Epithelial cell of proximal tubule (primary cell): ENCODE results near the gene ARHGAP26. TPM values are rescaled to one million over a fixed set of nuclear protein-coding genes. Genes with fewer than 3 reads are reported as not detected.

Source experiments
- DNase-seq: peaks from one replicate; pipeline ENCODE4 v3.0.0-alpha.2; 2011; ENCODE audit warnings: low read depth
- H3K4me3 ChIP-seq: 2 replicates; pipeline ENCODE4 v1.5.1; 2011; ENCODE audit warnings: low read depth, mild to moderate bottlenecking, low read length
- total RNA-seq: library from RNA; depleted of rRNA; stranded (reverse); fragments of >200 nt; gene quantifications from 2 replicates; pipeline ENCODE4 v1.2.3, GENCODE V29; 2015
- TF ChIP-seq, protein P1 (sequence below): conservative IDR thresholded peaks from 2 replicates; pipeline ENCODE4 v1.5.1; 2012; ENCODE audit warnings: low read depth, mild to moderate bottlenecking, low read length

The ARHGAP26 gene
- total RNA-seq, 1 donor from 2014 or later: 7.0 TPM

DNA sequence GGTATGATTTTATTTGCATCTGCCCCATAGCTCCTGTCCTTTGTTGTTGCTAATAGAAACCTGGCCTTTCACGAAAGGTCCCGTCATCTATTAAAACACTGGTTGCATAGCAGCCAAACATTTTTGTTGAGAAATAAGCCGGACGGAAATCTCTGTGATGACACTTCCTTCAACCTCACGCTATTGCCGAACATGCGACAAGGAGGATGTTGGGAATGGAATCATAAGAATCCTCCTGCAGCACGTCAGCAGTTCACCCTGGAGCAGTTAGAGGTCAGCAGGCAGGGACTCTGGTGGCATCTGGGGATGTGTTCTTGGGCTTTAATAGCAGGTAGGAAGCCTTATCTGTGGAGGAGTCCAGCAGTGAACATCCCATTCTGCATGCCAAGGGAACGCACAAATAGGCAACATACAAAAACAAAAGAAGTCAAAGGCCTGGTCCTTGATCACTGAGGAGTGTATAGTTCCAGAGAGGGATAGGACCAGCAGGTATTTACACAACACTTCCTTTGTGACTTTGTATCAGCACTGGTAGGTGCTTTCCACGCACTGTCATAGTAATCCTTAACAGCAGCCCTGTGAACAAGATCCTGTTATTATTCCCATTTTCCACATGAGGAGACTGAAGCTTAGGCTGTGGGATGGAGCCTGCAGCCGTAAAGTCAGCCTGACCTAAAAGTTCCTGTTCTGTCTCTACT is 33.4 kb downstream of the ARHGAP26 start:
- no peak overlapping the region for H3K4me3 ChIP-seq
- TF ChIP-seq, protein P1, sequence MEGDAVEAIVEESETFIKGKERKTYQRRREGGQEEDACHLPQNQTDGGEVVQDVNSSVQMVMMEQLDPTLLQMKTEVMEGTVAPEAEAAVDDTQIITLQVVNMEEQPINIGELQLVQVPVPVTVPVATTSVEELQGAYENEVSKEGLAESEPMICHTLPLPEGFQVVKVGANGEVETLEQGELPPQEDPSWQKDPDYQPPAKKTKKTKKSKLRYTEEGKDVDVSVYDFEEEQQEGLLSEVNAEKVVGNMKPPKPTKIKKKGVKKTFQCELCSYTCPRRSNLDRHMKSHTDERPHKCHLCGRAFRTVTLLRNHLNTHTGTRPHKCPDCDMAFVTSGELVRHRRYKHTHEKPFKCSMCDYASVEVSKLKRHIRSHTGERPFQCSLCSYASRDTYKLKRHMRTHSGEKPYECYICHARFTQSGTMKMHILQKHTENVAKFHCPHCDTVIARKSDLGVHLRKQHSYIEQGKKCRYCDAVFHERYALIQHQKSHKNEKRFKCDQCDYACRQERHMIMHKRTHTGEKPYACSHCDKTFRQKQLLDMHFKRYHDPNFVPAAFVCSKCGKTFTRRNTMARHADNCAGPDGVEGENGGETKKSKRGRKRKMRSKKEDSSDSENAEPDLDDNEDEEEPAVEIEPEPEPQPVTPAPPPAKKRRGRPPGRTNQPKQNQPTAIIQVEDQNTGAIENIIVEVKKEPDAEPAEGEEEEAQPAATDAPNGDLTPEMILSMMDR: no peak
- DNase-seq: no peak

DNA sequence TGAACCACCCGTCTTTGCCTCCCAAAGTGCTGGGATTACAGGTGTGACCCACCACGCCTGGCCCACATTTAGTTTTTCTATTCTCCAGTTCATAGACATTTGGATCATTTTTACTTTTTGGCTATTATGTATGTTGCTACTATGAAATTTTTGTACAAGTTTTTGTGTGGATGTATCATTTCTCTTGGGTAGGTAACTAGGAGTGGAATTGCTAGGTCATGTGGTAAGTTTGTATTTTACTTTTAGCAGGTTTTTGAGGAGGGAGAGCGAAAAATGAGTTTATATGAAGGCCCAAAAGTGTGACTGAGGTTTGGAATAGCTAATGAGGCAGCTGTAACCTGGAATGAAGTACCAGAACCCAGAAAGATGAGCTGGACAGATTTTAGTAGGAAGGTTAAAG is 35.2 kb downstream of the ARHGAP26 start:
- TF ChIP-seq, protein P1: no peak
- no peak overlapping the region for H3K4me3 ChIP-seq
- DNase-seq: no peak

DNA sequence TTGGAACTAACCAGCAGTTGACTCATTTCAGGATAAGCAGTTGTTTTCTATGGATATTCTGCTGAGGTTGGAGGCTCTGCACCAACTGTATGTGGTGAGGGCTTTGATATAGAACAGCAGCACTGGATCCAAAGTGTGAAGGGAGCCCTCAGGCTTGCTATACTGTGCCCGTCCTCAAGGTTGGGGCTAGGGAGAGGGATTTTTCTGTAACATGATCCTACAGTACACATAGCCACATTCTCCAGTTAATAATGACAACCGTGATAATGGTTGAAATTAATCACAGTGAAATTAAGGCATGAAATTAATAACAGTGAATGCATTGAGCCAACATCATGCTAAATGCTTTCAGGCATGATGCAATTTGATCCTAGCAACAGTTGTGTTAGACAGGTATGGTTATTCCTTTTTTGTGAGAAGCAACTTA is 36.7 kb downstream of the ARHGAP26 start:
- TF ChIP-seq, protein P1: no peak
- H3K4me3 ChIP-seq: no peak overlapping the region
- DNase-seq: no peak

DNA sequence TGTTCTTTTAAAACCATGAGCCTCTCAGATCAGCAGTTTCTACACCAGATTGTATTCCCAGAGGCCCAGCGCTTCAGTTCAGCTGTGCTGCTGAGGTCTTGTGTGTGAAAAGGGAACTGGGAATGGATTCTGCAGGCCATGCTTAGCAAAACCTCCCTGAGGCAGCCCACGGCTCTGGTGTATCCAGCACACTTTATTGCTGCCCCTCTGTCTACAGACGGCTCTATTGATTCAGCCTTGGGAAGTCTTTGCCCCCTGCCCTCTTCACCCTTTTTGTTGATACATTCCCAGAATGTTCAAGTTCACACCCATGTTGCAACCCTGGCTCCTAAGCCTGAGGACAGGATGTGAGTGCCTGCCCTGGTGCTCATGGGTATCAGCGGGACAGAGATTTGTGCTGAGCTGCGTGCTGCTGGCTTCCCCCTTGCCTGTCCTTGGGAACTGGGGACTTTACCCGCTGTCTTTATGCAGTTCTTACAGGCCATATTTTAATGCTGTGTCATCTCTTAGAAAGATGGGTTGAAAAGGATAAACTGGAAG is 37.3 kb downstream of the ARHGAP26 start:
- TF ChIP-seq, protein P1: no peak
- DNase-seq: no peak
- no peak overlapping the region for H3K4me3 ChIP-seq

DNA sequence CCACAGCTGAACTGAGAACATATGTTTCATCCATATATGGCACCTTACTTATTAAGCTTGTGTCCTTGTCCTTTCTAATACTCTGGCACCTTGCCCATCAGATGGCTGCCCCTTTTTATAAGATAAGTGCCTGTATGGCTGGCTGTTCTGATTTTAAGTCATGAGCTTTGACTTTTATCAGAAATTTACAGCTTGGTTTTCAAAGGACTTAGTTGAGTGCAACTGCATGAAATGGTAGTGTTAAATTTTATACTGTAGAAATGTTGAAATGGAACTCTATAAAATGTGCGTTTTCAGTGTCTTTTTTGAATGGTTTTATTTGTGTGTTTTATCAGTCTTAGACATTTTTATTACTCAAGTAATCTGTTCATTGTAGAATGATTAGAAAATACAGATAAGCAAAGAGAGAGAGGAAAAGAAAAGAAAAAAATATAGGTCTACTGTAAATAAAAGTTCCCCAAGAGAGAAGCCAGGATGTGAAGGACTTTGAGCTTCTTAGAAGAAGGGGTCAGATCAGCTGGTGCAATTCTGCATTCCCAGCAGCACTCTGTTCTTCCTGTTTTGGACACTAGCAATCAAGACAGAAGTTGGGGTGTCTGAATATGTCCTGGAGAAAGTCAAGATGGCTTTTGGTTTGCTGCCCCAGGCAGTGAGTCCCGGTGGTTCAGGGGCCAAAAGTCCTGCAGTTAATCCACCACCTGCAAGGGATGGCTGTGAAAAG is 38.9 kb downstream of the ARHGAP26 start:
- no peak for DNase-seq
- TF ChIP-seq, protein P1: no peak
- H3K4me3 ChIP-seq: no peak overlapping the region

DNA sequence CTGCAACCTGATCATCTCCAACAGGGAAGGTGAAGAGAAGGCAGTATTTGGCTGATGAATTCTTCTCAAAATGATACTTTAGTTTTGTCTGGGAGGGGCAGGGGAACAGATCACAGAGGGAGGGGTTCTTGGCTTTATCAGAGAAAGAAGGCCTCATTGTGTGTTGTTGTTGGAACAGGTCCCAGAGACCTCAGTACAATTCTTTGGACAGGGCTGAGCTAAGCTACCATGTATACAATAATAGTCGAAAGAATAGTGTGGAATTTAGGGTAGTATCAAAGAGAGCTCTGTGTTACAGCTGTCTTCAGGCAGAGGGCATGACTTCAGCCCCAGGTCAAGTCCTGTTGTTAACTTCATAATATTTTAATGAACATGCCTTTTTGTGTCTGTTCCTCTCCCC is 39.9 kb downstream of the ARHGAP26 start:
- no peak for DNase-seq
- no peak overlapping the region for H3K4me3 ChIP-seq
- TF ChIP-seq, protein P1: no peak
